ENCODE measurements around the gene KCNK4. TPM values are rescaled to one million over a fixed set of nuclear protein-coding genes. Genes with fewer than 3 reads are reported as not detected.

Gene KCNK4
- total and polyA plus RNA-seq, 7 donors: 0.71 TPM; not detected in 6

GRCh38 chr11:64260147-64260708, 30.9 kb upstream of the KCNK4 start:
- WGBS, 2 donors: 93 to 94% methylated on average over 6 of the region's 6 CpGs
- no peaks in the 10 kb centered on the region for H3K27me3 ChIP-seq
- DNase-seq: no peak
- H3K4me3 ChIP-seq: no peak overlapping the region
- peaks cover 7 to 77% (median 49%) of the 10 kb centered on the region in 4 donors for H3K36me3 ChIP-seq
- H3K27ac ChIP-seq: no peak overlapping the region
- TF ChIP-seq POLR2A (IDR thresholded peaks at IDR 0.05): no peak
- no peak for TF ChIP-seq CTCF (IDR thresholded peaks at IDR 0.05)
- no peak for TF ChIP-seq EP300 (IDR thresholded peaks at IDR 0.05)
- no peak for TF ChIP-seq POLR2AphosphoS5 (IDR thresholded peaks at IDR 0.05)
- H3K9me3 ChIP-seq: no peaks in the 10 kb centered on the region
- intact Hi-C loops (cut with DNase I): no loop called here
- H3K4me1 ChIP-seq: no peaks in the 10 kb centered on the region

- Histone ChIP-seq H3K27ac (no peak overlapping the region), H3K27me3 (no peaks in the 10 kb centered on the region), H3K4me3 (no peak overlapping the region), H3K36me3 (peaks cover 0 to 77% (median 49%) of the 10 kb centered on the region in 4 donors), H3K9me3 (no peaks in the 10 kb centered on the region), H3K4me1 (no peaks in the 10 kb centered on the region)
- intact Hi-C loops (cut with DNase I): no loop called here
- DNase-seq: no peak
- 91 to 95% methylated on average over 18 of the region's 18 CpGs for WGBS, 2 donors
- no peak for TF ChIP-seq POLR2A (IDR thresholded peaks at IDR 0.05)
Observed at GRCh38 chr11:64261556-64262080, 29.5 kb upstream of the KCNK4 start.

- Histone ChIP-seq H3K4me1 (peaks cover 0 to 6% (median 5%) of the 10 kb centered on the region in 4 donors), H3K27ac (no peak overlapping the region), H3K4me3 (no peak overlapping the region), H3K27me3 (no peaks in the 10 kb centered on the region), H3K9me3 (no peaks in the 10 kb centered on the region), H3K36me3 (peaks cover 0 to 75% (median 47%) of the 10 kb centered on the region in 4 donors)
- 94 to 96% methylated on average over 42 of the region's 42 CpGs for WGBS, 2 donors
- intact Hi-C loops (cut with DNase I): no loop called here
- no peak for DNase-seq
- TF ChIP-seq CTCF (IDR thresholded peaks at IDR 0.05) (no peak), POLR2AphosphoS5 (IDR thresholded peaks at IDR 0.05) (no peak), POLR2A (IDR thresholded peaks at IDR 0.05) (no peak), EP300 (IDR thresholded peaks at IDR 0.05) (no peak)
Observed at GRCh38 chr11:64262271-64263002, 28.7 kb upstream of the KCNK4 start.

GRCh38 chr11:64263021-64263946, 27.8 kb upstream of the KCNK4 start:
- Histone ChIP-seq H3K4me3 (no peak overlapping the region), H3K4me1 (peaks cover 0 to 14% (median 13%) of the 10 kb centered on the region in 4 donors), H3K27me3 (no peaks in the 10 kb centered on the region), H3K9me3 (no peaks in the 10 kb centered on the region), H3K36me3 (peaks cover 0 to 69% (median 44%) of the 10 kb centered on the region in 4 donors), H3K27ac (no peak overlapping the region)
- intact Hi-C loops (cut with DNase I): no loop called here
- WGBS, 2 donors: 87% methylated on average over 29 of the region's 29 CpGs
- TF ChIP-seq EP300 (IDR thresholded peaks at IDR 0.05) (no peak), POLR2A (IDR thresholded peaks at IDR 0.05) (no peak), CTCF (IDR thresholded peaks at IDR 0.05) (no peak)
- DNase-seq: no peak

- 95 to 96% methylated on average over 8 of the region's 8 CpGs for WGBS, 2 donors
- peaks cover 0 to 63% (median 37%) of the 10 kb centered on the region in 4 donors for H3K36me3 ChIP-seq
Observed at GRCh38 chr11:64263947-64264317, 27.2 kb upstream of the KCNK4 start.

More at GRCh38 chr11:64263947-64264317, 27.2 kb upstream of the KCNK4 start:
- intact Hi-C loops (cut with DNase I): no loop called here
- peaks cover 0 to 21% (median 20%) of the 10 kb centered on the region in 4 donors for H3K4me1 ChIP-seq
- H3K27me3 ChIP-seq: no peaks in the 10 kb centered on the region
- H3K27ac ChIP-seq: no peak overlapping the region
- DNase-seq: no peak
- no peak overlapping the region for H3K4me3 ChIP-seq
- no peaks in the 10 kb centered on the region for H3K9me3 ChIP-seq
- TF ChIP-seq POLR2AphosphoS5 (IDR thresholded peaks at IDR 0.05) (no peak), POLR2A (IDR thresholded peaks at IDR 0.05) (no peak), EP300 (IDR thresholded peaks at IDR 0.05) (no peak), CTCF (IDR thresholded peaks at IDR 0.05) (no peak)
